Dedifferentiated amniotic fluid mesenchymal stem cell (primary cell): ENCODE data around the gene FGFBP2.

Experiments used
- DNase-seq: peaks from one replicate; pipeline ENCODE4 v3.0.0-alpha.2; 2016; ENCODE audit errors: extremely low spot score

FGFBP2 gene

DNA sequence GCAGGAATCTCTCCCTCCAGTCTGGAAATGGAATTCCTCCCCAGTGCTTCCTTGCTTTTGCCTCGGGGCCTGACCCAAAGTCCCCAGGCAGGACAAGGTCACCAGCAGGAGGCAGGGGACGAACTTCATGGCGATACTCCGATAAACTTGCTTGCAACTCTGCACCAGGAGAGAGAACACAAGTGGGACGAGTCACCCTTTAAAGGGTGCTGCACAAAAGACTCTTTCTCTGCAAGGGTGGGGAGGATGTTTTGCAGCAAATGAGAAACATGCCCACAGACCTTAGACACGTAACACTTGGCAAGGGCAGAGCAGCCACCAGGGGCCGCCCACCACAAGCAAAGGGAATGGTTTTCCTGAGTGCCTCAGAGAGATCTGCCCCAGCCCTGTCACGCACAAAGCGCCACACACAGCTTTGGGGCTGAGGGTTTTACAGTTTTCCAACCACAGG, at the start of gene FGFBP2:
Gene FGFBP2, minus strand, starts transcription at position 175 of the 451 bp plus-strand sequence. Its CDS starts 46 bp downstream, at position 129.
- peak; percentile 37 for DNase-seq

DNA sequence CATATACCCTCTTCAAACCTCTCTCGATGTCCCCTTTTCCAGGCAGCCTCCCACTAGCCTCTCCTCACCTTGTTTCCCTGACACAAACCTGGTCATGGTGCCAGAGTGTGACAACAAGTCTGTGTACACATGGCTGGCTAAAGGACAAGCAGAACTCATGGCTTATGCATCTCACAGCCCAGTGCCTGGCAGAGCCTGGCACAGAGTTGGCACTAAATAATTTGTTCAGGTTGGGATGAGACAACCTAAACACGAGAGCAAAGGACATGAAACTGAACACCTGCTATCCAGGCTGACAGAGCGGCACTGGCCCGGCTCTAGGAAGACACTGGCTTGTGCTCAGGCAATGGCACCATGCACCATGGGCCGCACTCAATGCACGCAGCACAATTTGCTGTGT, 48.2 kb upstream of the FGFBP2 start:
- no peak for DNase-seq

DNA sequence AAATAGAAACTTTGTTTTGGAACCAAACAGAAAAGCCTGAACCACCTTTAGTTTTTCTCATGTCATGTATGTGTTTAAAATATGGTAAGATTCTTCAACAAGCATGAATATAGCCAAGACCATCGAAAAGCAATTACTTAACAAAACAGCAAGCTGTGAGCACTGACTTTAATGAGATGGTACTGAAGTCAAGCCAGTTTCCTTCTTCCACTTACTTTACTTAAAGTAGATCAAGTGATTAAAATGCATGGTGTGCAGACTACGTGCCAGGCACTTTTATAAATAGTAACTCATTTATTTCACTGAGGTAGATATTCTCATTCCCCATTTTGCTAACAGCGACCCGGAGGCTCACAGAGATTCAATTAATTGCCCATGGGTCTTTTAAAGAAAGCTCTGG, 46.2 kb upstream of the FGFBP2 start:
- DNase-seq: no peak

DNA sequence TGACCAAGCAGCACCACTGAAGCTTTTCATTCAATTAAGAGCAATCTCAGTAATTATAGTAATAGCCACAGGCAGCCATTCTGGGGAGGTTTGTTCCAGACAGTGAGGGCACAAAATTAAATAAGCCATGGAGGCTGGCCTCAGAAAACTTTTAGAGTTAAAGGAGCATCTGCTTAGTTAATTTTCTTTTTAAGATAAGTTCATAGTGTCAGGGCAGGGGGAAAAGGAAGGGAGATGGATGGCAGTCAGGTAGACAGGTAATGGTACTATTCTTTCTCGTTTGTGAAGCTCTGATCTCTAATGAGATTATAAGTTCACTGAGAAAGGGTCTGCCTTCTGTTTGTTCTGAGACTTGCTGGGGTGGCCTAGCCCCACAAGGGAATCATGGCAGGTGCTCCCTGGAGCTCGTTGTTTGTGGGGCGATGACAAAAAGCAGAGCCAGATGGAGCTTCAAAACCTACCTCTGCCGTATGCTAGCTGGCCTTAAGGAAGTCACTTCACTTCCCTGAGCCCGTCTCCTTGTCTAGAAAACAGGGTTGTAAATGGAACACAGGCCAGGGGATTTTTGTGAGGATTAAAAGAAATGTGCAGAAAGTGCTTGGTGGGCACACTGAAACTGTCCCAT, 44.6 kb upstream of the FGFBP2 start:
- DNase-seq: no peak

- no peak for DNase-seq
These were observed 43.9 kb upstream of the FGFBP2 start for GRCh38 chr4:16006771-16007446.

DNA sequence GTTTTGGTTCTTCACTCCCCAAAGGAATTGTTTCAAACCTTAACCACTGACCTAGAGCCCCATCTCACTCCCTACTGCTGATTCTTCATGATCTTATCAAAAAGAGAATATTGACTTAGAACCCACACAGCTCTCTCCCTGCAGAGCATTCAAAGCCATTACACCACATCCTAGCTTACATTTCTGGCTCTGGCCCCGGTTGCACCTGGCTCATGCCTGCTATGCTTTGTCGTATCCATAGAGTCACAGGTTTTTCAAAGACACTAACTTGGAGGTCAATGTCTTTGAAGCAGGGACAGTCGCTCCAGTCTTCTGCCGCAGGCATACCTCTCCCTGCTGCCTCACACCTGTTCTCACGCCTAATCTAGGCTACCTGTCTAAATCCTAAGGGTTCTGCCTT, 42.7 kb upstream of the FGFBP2 start:
- no peak for DNase-seq

GRCh38 chr4:16001484-16001858, 38.5 kb upstream of the FGFBP2 start:
- peak; percentile 65 for DNase-seq

DNA sequence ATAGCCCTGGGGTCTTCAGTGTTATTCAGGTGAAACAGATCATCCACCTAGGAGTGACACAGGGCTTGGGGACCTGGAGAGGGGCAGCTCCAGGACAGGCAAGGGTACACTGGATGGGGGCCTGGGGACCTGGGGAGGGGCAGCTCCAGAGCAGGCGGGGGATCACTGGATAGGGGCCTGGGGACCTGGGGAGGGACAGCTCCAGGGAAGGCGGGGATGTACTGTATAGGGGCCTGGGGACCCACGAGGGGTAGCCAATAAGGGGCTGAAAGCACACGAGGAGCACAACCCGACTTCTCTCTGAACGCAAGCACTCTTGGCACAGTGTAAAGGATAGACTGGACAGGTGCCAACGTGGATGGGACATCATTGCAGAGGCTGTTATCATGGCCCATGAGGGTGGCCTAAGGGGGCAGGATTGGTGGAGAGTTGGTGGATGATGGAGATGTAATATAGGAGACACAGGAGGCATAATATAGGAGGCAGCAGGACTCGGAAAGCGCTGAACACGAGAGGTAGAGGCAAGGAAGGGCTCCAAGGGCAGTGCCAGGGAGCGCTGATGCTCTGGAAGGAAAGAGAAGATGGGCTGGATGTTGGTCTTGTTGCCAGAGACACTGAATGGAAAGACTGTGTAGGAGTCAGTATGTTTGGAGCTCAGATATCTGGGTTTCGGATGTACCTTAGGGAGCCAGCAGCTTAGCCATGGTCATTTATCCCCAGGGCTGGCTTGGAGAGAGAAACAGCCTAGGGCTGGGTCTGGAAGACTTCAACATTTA, 37.9 kb upstream of the FGFBP2 start:
- DNase-seq: no peak

- DNase-seq: no peak
These were observed 33.8 kb upstream of the FGFBP2 start for GRCh38 chr4:15996773-15997172.

- DNase-seq: no peak
These were observed 32.9 kb upstream of the FGFBP2 start for GRCh38 chr4:15995826-15996225.

DNA sequence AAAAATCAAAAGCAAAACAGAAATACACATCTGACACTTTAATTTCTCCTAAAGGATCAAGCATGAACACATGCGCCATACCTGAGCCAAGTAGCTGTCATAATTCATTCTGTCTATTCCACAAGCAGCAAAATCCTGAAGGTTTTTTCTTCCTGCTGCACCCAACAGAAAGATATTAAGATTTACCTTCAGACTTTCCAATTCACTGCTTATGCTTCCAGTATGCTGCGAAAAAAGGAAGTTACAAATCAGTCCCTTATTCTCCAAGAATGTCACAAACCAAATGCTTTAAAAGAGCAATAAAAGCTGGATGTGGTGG, 29.2 kb upstream of the FGFBP2 start:
- no peak for DNase-seq

DNA sequence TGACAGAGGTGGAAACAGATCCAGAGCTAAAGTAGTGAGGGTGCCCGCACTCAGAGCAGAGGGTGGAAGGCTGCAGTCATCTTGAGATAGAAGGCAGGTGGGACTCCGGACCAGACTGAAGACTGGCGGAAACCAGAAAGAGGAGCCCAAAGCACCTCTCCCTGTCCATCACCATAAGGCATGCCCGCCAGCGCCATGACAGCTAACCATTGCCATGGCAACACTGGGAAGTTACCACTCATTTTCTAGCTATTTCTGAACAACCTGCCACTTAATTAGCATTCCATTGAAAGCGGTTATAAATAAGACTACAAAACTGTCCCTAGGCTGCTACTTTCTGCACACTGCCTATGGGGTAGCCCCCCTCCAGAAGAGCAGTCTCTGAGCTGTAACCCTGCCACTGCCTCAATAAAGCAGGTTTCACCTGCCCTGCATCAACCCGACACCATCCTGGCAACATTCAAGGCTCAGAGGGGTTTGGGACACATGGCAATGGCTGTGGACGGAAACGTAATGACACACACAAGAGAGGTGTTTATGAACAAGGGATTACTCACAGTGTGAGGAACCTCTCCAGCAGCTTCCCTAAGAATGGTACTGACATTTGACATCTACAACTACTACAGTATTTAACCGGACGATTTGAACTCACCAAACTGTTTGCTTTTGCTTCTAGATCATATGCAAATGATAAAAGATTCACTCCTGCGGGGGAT, 27.8 kb upstream of the FGFBP2 start:
- DNase-seq: no peak

GRCh38 chr4:15989424-15989823, 26.4 kb upstream of the FGFBP2 start:
- no peak for DNase-seq

- no peak for DNase-seq
These were observed 25.2 kb upstream of the FGFBP2 start for GRCh38 chr4:15988222-15988621.

GRCh38 chr4:15986907-15987306, 23.9 kb upstream of the FGFBP2 start:
- DNase-seq: no peak

GRCh38 chr4:15983610-15984009, 20.6 kb upstream of the FGFBP2 start:
- DNase-seq: no peak

GRCh38 chr4:15982842-15983524, 20.0 kb upstream of the FGFBP2 start:
- DNase-seq: no peak

GRCh38 chr4:15976456-15977447, 13.8 kb upstream of the FGFBP2 start:
- DNase-seq: no peak

GRCh38 chr4:15971068-15971801, 8.3 kb upstream of the FGFBP2 start:
- no peak for DNase-seq
